Testis (tissue), 3 donors: ENCODE data around the gene IFITM10. TPM values are rescaled to one million over a fixed set of nuclear protein-coding genes. Genes with fewer than 3 reads are reported as not detected.

Experiments used
- DNase-seq: peaks from one replicate; pipeline ENCODE4 v3.0.0-alpha.2; 2019
- H3K27ac ChIP-seq, 2 donors: fragments of 200-600 bp; sonication (generic); one replicate each; pipeline ENCODE4 v1.5.1; 2019
- H3K27me3 ChIP-seq: fragments of 200-600 bp; sonication (generic); one replicate; pipeline ENCODE4 v1.5.1; 2019
- H3K36me3 ChIP-seq: fragments of 200-600 bp; sonication (generic); one replicate; pipeline ENCODE4 v1.5.1; 2017; ENCODE audit warnings: low read depth; ENCODE audit errors: missing control alignments
- H3K4me1 ChIP-seq: fragments of 200-600 bp; sonication (generic); one replicate; pipeline ENCODE4 v1.5.1; 2019
- H3K4me3 ChIP-seq, 2 donors: fragments of 200-600 bp; sonication (generic); one replicate each; pipeline ENCODE4 v1.5.1; 2017 to 2019
- H3K9me3 ChIP-seq: fragments of 200-600 bp; sonication (generic); one replicate; pipeline ENCODE4 v1.5.1; 2017
- CTCF ChIP-seq, 3 experiments: fragments of 450-650 bp in 2 of 3; fragments of 200-600 bp in 1 of 3; sonication (generic) in 1 of 3; IDR thresholded peaks; one replicate each; pipeline ENCODE4 v1.5.1; 2016 to 2019; ENCODE audit warnings: antibody characterized with exemption in 3 of 3, mild to moderate bottlenecking in 2 of 3, moderate library complexity in 1 of 3
- POLR2A ChIP-seq: fragments of 450-650 bp; IDR thresholded peaks from one replicate; pipeline ENCODE4 v1.6.1; 2017; ENCODE audit warnings: antibody characterized with exemption, mild to moderate bottlenecking, moderate library complexity
- WGBS, 2 donors: methylation state at CpG; one replicate each; pipeline ENCODE4 v1.1.5; 2018; 5-methylcytosine and 5-hydroxymethylcytosine counted together
- intact Hi-C: fragments of 100-400 bp; cut with DNase I; formaldehyde crosslinking; loops from one replicate; pipeline ENCODE4 v1.15.1; 2023; ENCODE audit warnings: low total_unique reads
- polyA plus RNA-seq: library from polyadenylated mRNA; stranded (reverse); fragments of 350-450 nt; fragmentation: Illumina TruSeq; extraction: RNeasy Lipid Tissue Mini Kit (QIAGEN cat#74804); gene quantifications from one replicate; pipeline ENCODE4 v1.2.3, GENCODE V29; 2014; ENCODE audit warnings: low read depth, low replicate concordance; ENCODE audit not compliant: insufficient read depth
- total RNA-seq, 2 donors: library from RNA; depleted of rRNA; stranded (reverse); fragments of >200 nt; gene quantifications; one replicate each; pipeline ENCODE4 v1.2.3, GENCODE V29; 2016

The IFITM10 gene
- total and polyA plus RNA-seq, 3 donors from 2014 or later = 2.6 to 9.6 (median 6.0) TPM

- H3K36me3 ChIP-seq = no peaks in the 10 kb centered on the region
- no peak for TF ChIP-seq CTCF (IDR thresholded peaks at IDR 0.05)
- TF ChIP-seq POLR2A = no peak
- no peak overlapping the region for H3K4me3 ChIP-seq
- no peaks in the 10 kb centered on the region for H3K4me1 ChIP-seq
- H3K27ac ChIP-seq = no peak overlapping the region
- intact Hi-C loops = no loop called here
- no peaks in the 10 kb centered on the region for H3K9me3 ChIP-seq
- no peaks in the 10 kb centered on the region for H3K27me3 ChIP-seq
- no peak for DNase-seq
- WGBS, 2 donors = 83 to 87% methylated on average over 8 of the region's 8 CpGs
Observed at GRCh38 chr11:1717745-1718144, 32.6 kb downstream of the IFITM10 start.

GRCh38 chr11:1714908-1715885 lies 35.2 kb downstream of the IFITM10 start:
- no peaks in the 10 kb centered on the region for H3K36me3 ChIP-seq
- H3K4me1 ChIP-seq = no peaks in the 10 kb centered on the region
- 83 to 90% methylated on average over 23 to 24 of the region's 24 CpGs for WGBS, 2 donors
- no peaks in the 10 kb centered on the region for H3K9me3 ChIP-seq
- TF ChIP-seq POLR2A = no peak
- TF ChIP-seq CTCF (IDR thresholded peaks at IDR 0.05) = no peak
- H3K4me3 ChIP-seq = no peak overlapping the region
- intact Hi-C loops = no loop called here
- no peak overlapping the region for H3K27ac ChIP-seq
- no peaks in the 10 kb centered on the region for H3K27me3 ChIP-seq
- DNase-seq = no peak

- intact Hi-C loops = no loop called here
- WGBS, 2 donors = 88 to 96% methylated on average over 10 of the region's 10 CpGs
- TF ChIP-seq POLR2A (no peak), CTCF (IDR thresholded peaks at IDR 0.05) (no peak)
Observed at GRCh38 chr11:1708716-1709115, 41.7 kb downstream of the IFITM10 start.

DNA sequence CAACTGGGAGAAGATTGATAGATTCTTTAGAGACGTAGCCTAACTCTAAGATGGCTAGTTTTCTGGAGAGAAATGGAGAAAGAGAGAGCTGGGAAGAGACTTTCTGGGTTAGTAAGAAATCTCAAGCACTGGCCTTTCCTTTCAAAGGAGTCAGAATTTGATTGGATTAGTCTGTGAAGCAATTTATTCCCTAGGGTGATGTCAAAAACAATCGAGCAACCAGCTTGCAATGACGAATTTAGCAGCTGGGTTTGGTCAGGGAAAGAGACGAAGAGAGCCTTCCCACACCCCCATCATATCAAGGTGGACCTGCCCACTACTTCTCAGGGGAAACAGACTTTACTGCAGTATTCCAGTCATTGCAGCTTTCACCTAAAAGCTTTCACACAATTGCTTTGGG lies 42.6 kb downstream of the IFITM10 start:
- intact Hi-C loops = no loop called here
- no peak overlapping the region for H3K4me3 ChIP-seq
- no peak for DNase-seq
- no peaks in the 10 kb centered on the region for H3K4me1 ChIP-seq
- no peaks in the 10 kb centered on the region for H3K9me3 ChIP-seq
- 41 to 42% methylated on average over 4 of the region's 4 CpGs for WGBS, 2 donors
- no peaks in the 10 kb centered on the region for H3K27me3 ChIP-seq
- H3K36me3 ChIP-seq = no peaks in the 10 kb centered on the region
- H3K27ac ChIP-seq = no peak overlapping the region
- TF ChIP-seq CTCF (IDR thresholded peaks at IDR 0.05) (no peak), POLR2A (no peak)

More at GRCh38 chr11:1708716-1709115, 41.7 kb downstream of the IFITM10 start:
- no peaks in the 10 kb centered on the region for H3K27me3 ChIP-seq
- no peak overlapping the region for H3K4me3 ChIP-seq
- H3K9me3 ChIP-seq = no peaks in the 10 kb centered on the region
- no peak for DNase-seq
- H3K36me3 ChIP-seq = no peaks in the 10 kb centered on the region
- H3K27ac ChIP-seq = no peak overlapping the region
- H3K4me1 ChIP-seq = no peaks in the 10 kb centered on the region
